Adrenal gland (tissue), 12 donors: ENCODE measurements around the gene CREG1. TPM values are rescaled to one million over a fixed set of nuclear protein-coding genes. Genes with fewer than 3 reads are reported as not detected.
"Not testable (repeated sequence)": the region's sequence is repeated elsewhere in the genome, so short reads cannot be mapped to it uniquely, and the experiment has no call there.

Experiments used
- DNase-seq, 7 donors: peaks; one replicate each; pipeline ENCODE4 v3.0.0-alpha.2; 2019 to 2020
- H3K27ac ChIP-seq, 5 donors: fragments of 200-600 bp; sonication (generic) in 4 of 5; 1 replicate in 3 of 5; 2 replicates in 2 of 5; pipeline versions ENCODE4 v1.5.1 to v1.8.0; 2016 to 2020; ENCODE audit warnings: mild to moderate bottlenecking in 1 of 5
- H3K27me3 ChIP-seq: fragments of 200-600 bp; 2 replicates; pipeline ENCODE4 v1.8.0; 2021
- H3K36me3 ChIP-seq, 2 donors: fragments of 200-600 bp; replicated peaks in 1 of 2; 1 replicate in 1 of 2; 2 replicates in 1 of 2; pipeline versions ENCODE4 v1.5.1 to v1.8.0; 2018 to 2022
- H3K4me1 ChIP-seq, 2 donors: fragments of 200-600 bp; replicated peaks in 1 of 2; 1 replicate in 1 of 2; 2 replicates in 1 of 2; pipeline versions ENCODE4 v1.5.1 to v1.8.0; 2018 to 2021
- H3K4me3 ChIP-seq, 4 donors: fragments of 200-600 bp; sonication (generic) in 3 of 4; one replicate each; pipeline ENCODE4 v1.5.1; 2016 to 2018
- H3K9me3 ChIP-seq, 3 donors: fragments of 200-600 bp; sonication (generic) in 1 of 3; replicated peaks in 1 of 3; 1 replicate in 2 of 3; 2 replicates in 1 of 3; pipeline versions ENCODE4 v1.5.1 to v1.8.0; 2016 to 2021
- POLR2A ChIP-seq, 2 donors: fragments of 450-650 bp; IDR thresholded peaks; one replicate each; pipeline ENCODE4 v1.6.1; 2017; ENCODE audit warnings: antibody characterized with exemption in 2 of 2, mild to moderate bottlenecking in 2 of 2, moderate library complexity in 1 of 2
- WGBS, 4 donors: extraction: QIAGEN DNeasy Blood & Tissue Kit in 2 of 4; methylation state at CpG; one replicate each; pipeline versions ENCODE4 v1.1.5 to v1.1.7; 2013 to 2017; 5-methylcytosine and 5-hydroxymethylcytosine counted together
- intact Hi-C, 2 donors: fragments of 100-400 bp; cut with DNase I; formaldehyde crosslinking; loops; one replicate each; pipeline versions ENCODE4 v1.14.1 to v1.15.0; 2022 to 2023
- polyA plus RNA-seq, 3 donors: library from polyadenylated mRNA; stranded (reverse); fragments of 200-250 nt in 2 of 3; fragments of 350-450 nt in 1 of 3; fragmentation: Illumina TruSeq in 1 of 3; extraction: RNeasy Lipid Tissue Mini Kit (QIAGEN cat#74804) in 1 of 3; gene quantifications; one replicate each; pipeline ENCODE4 v1.2.3, GENCODE V29; 2013 to 2014
- total RNA-seq, 9 donors: library from RNA; depleted of rRNA in 4 of 9; stranded (reverse); fragments of >200 nt in 4 of 9; fragments of 120-200 nt in 1 of 9; fragmentation: NEBNext Ultra II Directional in 1 of 9; extraction: Animal tissue kit (Norgen Biotek cat#: 25700) in 1 of 9; gene quantifications; one replicate each; pipeline versions ENCODE4 v1.1.0 to v1.2.4, GENCODE V29; 2013 to 2023
- TF ChIP-seq, protein P1 (sequence below), 6 experiments: fragments of 450-650 bp in 4 of 6; fragments of 200-600 bp in 2 of 6; sonication (generic) in 1 of 6; IDR thresholded peaks; 1 replicate in 5 of 6; 2 replicates in 1 of 6; pipeline versions ENCODE4 v1.5.1 to v1.8.0; 2016 to 2021; ENCODE audit warnings: antibody characterized with exemption in 6 of 6, mild to moderate bottlenecking in 2 of 6, moderate library complexity in 1 of 6
- donor health status: healthy with polysubstance abuse.
- donor health status: Bipolar disorder and iron deficiency.
- donor health status: DM: yes; HTN: yes; CAD: no.
- donor health status: DM: no; HTN: no; CAD: no.
- donor health status: DM: no; HTN: no; CAD: no.
- donor health status: DM: yes; HTN: yes; CAD: no.

Gene CREG1
- total and polyA plus RNA-seq, 12 donors = 69.8 to 605 (median 227) TPM

DNA sequence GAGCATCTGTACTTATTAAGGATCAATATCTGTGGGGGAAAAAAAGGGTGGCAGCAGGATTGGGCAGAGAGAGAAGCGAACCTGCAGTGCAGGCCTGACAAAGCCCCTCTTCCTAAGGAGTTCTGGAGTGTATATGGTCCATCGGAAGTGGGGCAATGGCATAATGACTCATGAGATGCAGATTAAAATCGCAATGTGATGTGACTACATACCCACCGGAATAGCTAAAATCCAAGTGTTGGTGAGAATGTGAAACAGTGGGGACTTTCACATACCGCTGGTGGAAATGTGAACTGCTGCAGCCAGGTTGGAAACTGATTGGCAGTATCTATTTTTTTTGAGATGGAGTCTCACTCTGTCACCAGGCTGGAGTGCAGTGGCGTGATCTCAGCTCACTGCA is 8.2 kb upstream of the CREG1 start:
- TF ChIP-seq, protein P1, sequence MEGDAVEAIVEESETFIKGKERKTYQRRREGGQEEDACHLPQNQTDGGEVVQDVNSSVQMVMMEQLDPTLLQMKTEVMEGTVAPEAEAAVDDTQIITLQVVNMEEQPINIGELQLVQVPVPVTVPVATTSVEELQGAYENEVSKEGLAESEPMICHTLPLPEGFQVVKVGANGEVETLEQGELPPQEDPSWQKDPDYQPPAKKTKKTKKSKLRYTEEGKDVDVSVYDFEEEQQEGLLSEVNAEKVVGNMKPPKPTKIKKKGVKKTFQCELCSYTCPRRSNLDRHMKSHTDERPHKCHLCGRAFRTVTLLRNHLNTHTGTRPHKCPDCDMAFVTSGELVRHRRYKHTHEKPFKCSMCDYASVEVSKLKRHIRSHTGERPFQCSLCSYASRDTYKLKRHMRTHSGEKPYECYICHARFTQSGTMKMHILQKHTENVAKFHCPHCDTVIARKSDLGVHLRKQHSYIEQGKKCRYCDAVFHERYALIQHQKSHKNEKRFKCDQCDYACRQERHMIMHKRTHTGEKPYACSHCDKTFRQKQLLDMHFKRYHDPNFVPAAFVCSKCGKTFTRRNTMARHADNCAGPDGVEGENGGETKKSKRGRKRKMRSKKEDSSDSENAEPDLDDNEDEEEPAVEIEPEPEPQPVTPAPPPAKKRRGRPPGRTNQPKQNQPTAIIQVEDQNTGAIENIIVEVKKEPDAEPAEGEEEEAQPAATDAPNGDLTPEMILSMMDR (IDR thresholded peaks at IDR 0.05) = no peak
- TF ChIP-seq POLR2A (IDR thresholded peaks at IDR 0.05) = no peak
- WGBS, 4 donors = 81 to 94% (median 88%) methylated on average over 6 of the region's 6 CpGs
- intact Hi-C loops = no loop called here
- Histone ChIP-seq H3K36me3 (no peaks in the 10 kb centered on the region), H3K4me3 (no peak overlapping the region), H3K27ac (no peak overlapping the region), H3K27me3 (no peaks in the 10 kb centered on the region), H3K9me3 (no peaks in the 10 kb centered on the region), H3K4me1 (no peaks in the 10 kb centered on the region)
- no peak for DNase-seq

DNA sequence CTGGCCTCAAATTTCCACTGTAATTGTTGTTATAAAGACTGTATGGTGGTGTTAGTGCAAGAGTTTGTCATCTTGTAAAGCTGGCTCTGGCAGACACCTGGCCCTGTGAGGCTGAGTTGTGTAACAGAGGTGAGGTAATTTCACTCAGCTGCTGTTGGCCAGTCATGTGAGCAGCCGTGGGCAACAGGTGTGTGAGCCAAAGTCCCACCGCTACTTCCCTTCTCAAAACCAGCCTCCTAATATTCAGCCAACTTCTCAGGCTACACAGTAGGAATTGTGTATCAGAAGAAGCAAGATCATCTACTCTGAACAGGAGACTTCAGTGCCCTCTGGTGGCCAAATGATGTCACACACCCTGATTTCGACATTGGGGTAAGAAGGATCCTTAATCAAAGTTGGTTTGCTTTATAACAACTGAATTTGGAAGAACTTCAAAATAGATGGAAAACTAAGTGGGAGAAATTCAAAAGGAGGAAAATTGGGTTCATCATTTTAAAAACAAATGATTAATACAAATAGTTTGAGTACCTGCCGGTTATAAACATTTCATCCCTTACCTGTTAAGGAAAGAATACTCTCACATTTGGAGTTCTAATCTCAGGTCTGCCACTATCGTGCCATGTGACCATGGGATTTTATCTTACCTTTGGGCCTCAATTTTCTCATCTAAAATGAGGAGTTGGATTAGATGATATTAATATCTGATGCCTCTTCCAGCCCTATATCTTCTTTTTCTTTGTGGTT is 2.6 kb upstream of the CREG1 start:
- Histone ChIP-seq H3K27me3 (no peaks in the 10 kb centered on the region), H3K4me1 (peaks cover 14 to 24% of the 10 kb centered on the region in 2 donors), H3K27ac (no peak overlapping the region), H3K4me3 (no peak overlapping the region), H3K36me3 (no peaks in the 10 kb centered on the region), H3K9me3 (no peaks in the 10 kb centered on the region)
- DNase-seq = peak; percentile 72 to 96 (median 88)
- WGBS, 4 donors = 8 to 12% (median 10%) methylated on average over 5 of the region's 5 CpGs
- TF ChIP-seq POLR2A (IDR thresholded peaks at IDR 0.05) = no peak
- TF ChIP-seq, protein P1 (IDR thresholded peaks at IDR 0.05) = peak; percentile 82 to 90 (median 86)
- intact Hi-C loops = no loop called here

DNA sequence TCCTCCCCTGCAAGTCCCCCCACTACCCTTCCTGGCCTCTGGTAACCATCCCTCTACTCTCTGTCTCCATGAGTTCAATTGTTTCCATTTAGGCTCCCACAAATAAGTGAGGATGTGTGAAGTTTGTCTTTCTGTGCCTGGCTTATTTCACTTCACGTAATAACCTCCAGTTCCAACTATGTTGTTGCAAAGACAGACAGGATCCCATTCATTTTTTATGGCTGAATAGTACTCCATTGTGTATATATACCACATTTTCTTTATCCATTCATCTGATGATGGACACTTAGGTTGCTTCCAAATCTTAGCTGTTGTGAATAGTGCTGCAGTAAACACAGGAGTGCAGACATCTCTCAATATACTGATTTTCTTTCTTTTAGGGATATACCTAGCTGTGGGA is 1.5 kb upstream of the CREG1 start:
- H3K27me3 ChIP-seq, intact Hi-C loops, H3K9me3 ChIP-seq, H3K36me3 ChIP-seq, H3K27ac ChIP-seq, DNase-seq, H3K4me3 ChIP-seq: not testable (repeated sequence)
- 95 to 97% (median 96%) methylated on average over 1 of the region's 1 CpG for WGBS, 4 donors
- peaks cover 14 to 24% of the 10 kb centered on the region in 2 donors for H3K4me1 ChIP-seq

DNA sequence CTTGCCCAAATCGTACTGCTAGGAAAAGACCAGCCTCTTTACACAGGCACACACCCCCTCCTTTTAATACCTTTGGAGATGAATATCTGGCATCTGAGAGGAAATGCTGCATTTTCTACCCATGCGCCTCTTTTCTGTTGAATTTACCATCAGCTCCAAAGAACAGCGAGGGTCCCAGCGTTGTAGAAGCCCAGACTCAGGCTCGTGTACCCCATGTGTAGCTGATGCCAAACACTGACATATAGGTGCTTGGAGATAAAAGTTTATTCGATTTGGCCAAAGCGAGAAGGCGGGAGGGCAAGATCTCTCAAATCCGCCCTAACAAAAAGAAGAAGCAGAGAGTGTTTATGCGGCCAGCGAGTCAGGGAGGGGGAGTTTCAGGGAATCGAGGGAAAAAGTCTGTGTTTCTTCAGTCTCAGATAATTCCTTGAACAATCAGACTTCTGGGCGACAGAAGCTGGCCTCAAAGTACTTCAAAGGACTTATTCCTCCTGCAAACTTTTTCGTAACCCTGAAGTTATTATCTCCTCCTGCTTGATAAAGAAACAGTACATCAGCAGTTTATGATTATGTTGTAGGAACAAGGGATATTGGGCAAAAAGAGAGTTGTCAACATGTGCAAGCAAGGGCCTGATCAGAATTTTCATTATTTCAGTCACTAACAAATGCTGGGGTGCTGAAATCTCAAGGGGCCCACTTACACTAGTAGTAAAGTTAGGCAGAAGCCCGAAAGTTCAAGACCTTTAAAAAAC is 642 bp upstream of the CREG1 start:
- TF ChIP-seq, protein P1 (IDR thresholded peaks at IDR 0.05) = no peak
- TF ChIP-seq POLR2A (IDR thresholded peaks at IDR 0.05) = no peak
- whole genome bisulfite sequencing, 4 donors = 6 to 10% (median 8%) methylated on average over 15 of the region's 15 CpGs
- no peaks in the 10 kb centered on the region for H3K27me3 ChIP-seq

More for the DNA sequence above, 642 bp upstream of the CREG1 start:
- Histone ChIP-seq H3K9me3 (no peaks in the 10 kb centered on the region), H3K4me3 (peak overlapping the region in 2 of 4 donors; percentile 87 to 91), H3K27ac (peak overlapping the region; percentile 47 to 97 (median 91)), H3K36me3 (no peaks in the 10 kb centered on the region), H3K4me1 (peaks cover 17 to 24% of the 10 kb centered on the region in 2 donors)
- intact Hi-C loops = no loop called here
- DNase-seq = no peak
